ENCODE results near the gene LAMC1.

Gene LAMC1

GRCh38 chr1:183023146-183023600, at the start of gene LAMC1:
Gene LAMC1, plus strand, starts transcription at chr1:183023420. Its CDS starts 297 bp downstream, at chr1:183023717.
- DNase-seq (ENCODE audit: low spot score in 2 of 2) (no peak), ATAC-seq (replicated peaks; ENCODE audit: extremely low read depth, poor library complexity, severe bottlenecking) (peak; percentile 46)
- no peaks in the 10 kb centered on the region for H3K9me3 Mint-ChIP-seq
- H3K27me3 Mint-ChIP-seq = peaks cover 69% of the 10 kb centered on the region
- H3K4me1 Mint-ChIP-seq = peaks cover 18% of the 10 kb centered on the region
- peak within 1 kb of the TSS; percentile 79 for H3K4me3 Mint-ChIP-seq
- H3K36me3 Mint-ChIP-seq (ENCODE audit: insufficient read depth) = peaks cover 3% of the 10 kb centered on the region
- no peak within 1 kb of the TSS for H3K27ac Mint-ChIP-seq (ENCODE audit: low read depth)

- Mint-ChIP-seq H3K27ac (ENCODE audit: low read depth) (no peak overlapping the region), H3K27me3 (peaks cover 9% of the 10 kb centered on the region), H3K4me1 (no peaks in the 10 kb centered on the region), H3K4me3 (no peak overlapping the region), H3K9me3 (no peaks in the 10 kb centered on the region), H3K36me3 (ENCODE audit: insufficient read depth) (no peaks in the 10 kb centered on the region)
- ATAC-seq (replicated peaks; ENCODE audit: extremely low read depth, poor library complexity, severe bottlenecking) (no peak), DNase-seq (ENCODE audit: low spot score in 2 of 2) (no peak)
These were observed 48.6 kb upstream of the LAMC1 start for GRCh38 chr1:182974506-182975191.

GRCh38 chr1:182977480-182977879, 45.7 kb upstream of the LAMC1 start:
- Mint-ChIP-seq H3K36me3 (ENCODE audit: insufficient read depth) (no peaks in the 10 kb centered on the region), H3K4me3 (no peak overlapping the region), H3K27me3 (peaks cover 9% of the 10 kb centered on the region)

GRCh38 chr1:182978151-182978853, 44.9 kb upstream of the LAMC1 start:
- DNase-seq (ENCODE audit: low spot score in 2 of 2) = no peak
- no peak for ATAC-seq (replicated peaks; ENCODE audit: extremely low read depth, poor library complexity, severe bottlenecking)
- Mint-ChIP-seq H3K9me3 (no peaks in the 10 kb centered on the region), H3K4me1 (no peaks in the 10 kb centered on the region), H3K27ac (ENCODE audit: low read depth) (no peak overlapping the region), H3K4me3 (no peak overlapping the region), H3K27me3 (peaks cover 6% of the 10 kb centered on the region), H3K36me3 (ENCODE audit: insufficient read depth) (no peaks in the 10 kb centered on the region)

More at GRCh38 chr1:182977480-182977879, 45.7 kb upstream of the LAMC1 start:
- H3K9me3 Mint-ChIP-seq = no peaks in the 10 kb centered on the region
- H3K27ac Mint-ChIP-seq (ENCODE audit: low read depth) = no peak overlapping the region
- no peaks in the 10 kb centered on the region for H3K4me1 Mint-ChIP-seq
- DNase-seq (ENCODE audit: low spot score in 2 of 2) (no peak), ATAC-seq (replicated peaks; ENCODE audit: extremely low read depth, poor library complexity, severe bottlenecking) (no peak)

GRCh38 chr1:182984138-182984537, 39.1 kb upstream of the LAMC1 start:
- DNase-seq (ENCODE audit: low spot score in 2 of 2) = no peak
- H3K27me3 Mint-ChIP-seq = peaks cover 45% of the 10 kb centered on the region

GRCh38 chr1:182984621-182985020, 38.6 kb upstream of the LAMC1 start:
- no peaks in the 10 kb centered on the region for H3K4me1 Mint-ChIP-seq
- H3K27ac Mint-ChIP-seq (ENCODE audit: low read depth) = no peak overlapping the region
- no peaks in the 10 kb centered on the region for H3K9me3 Mint-ChIP-seq
- H3K36me3 Mint-ChIP-seq (ENCODE audit: insufficient read depth) = no peaks in the 10 kb centered on the region
- no peak for ATAC-seq (replicated peaks; ENCODE audit: extremely low read depth, poor library complexity, severe bottlenecking)
- no peak for DNase-seq (ENCODE audit: low spot score in 2 of 2)
- no peak overlapping the region for H3K4me3 Mint-ChIP-seq
- H3K27me3 Mint-ChIP-seq = peaks cover 49% of the 10 kb centered on the region

More at GRCh38 chr1:182984138-182984537, 39.1 kb upstream of the LAMC1 start:
- H3K4me3 Mint-ChIP-seq = no peak overlapping the region
- ATAC-seq (replicated peaks; ENCODE audit: extremely low read depth, poor library complexity, severe bottlenecking) = no peak
- no peaks in the 10 kb centered on the region for H3K36me3 Mint-ChIP-seq (ENCODE audit: insufficient read depth)
- no peaks in the 10 kb centered on the region for H3K4me1 Mint-ChIP-seq
- H3K9me3 Mint-ChIP-seq = no peaks in the 10 kb centered on the region
- H3K27ac Mint-ChIP-seq (ENCODE audit: low read depth) = no peak overlapping the region

- H3K27ac Mint-ChIP-seq (ENCODE audit: low read depth) = no peak overlapping the region
- no peak overlapping the region for H3K4me3 Mint-ChIP-seq
These were observed 37.3 kb upstream of the LAMC1 start for GRCh38 chr1:182985876-182986275.

GRCh38 chr1:182990413-182991144, 32.6 kb upstream of the LAMC1 start:
- no peaks in the 10 kb centered on the region for H3K4me1 Mint-ChIP-seq
- H3K36me3 Mint-ChIP-seq (ENCODE audit: insufficient read depth) = peaks cover 2% of the 10 kb centered on the region
- no peak overlapping the region for H3K27ac Mint-ChIP-seq (ENCODE audit: low read depth)
- H3K9me3 Mint-ChIP-seq = no peaks in the 10 kb centered on the region
- ATAC-seq (replicated peaks; ENCODE audit: extremely low read depth, poor library complexity, severe bottlenecking) (no peak), DNase-seq (ENCODE audit: low spot score in 2 of 2) (no peak)
- peaks cover 49% of the 10 kb centered on the region for H3K27me3 Mint-ChIP-seq
- no peak overlapping the region for H3K4me3 Mint-ChIP-seq

More at GRCh38 chr1:182985876-182986275, 37.3 kb upstream of the LAMC1 start:
- peaks cover under 1% of the 10 kb centered on the region for H3K36me3 Mint-ChIP-seq (ENCODE audit: insufficient read depth)
- DNase-seq (ENCODE audit: low spot score in 2 of 2) (no peak), ATAC-seq (replicated peaks; ENCODE audit: extremely low read depth, poor library complexity, severe bottlenecking) (no peak)
- H3K9me3 Mint-ChIP-seq = no peaks in the 10 kb centered on the region
- peaks cover 61% of the 10 kb centered on the region for H3K27me3 Mint-ChIP-seq
- no peaks in the 10 kb centered on the region for H3K4me1 Mint-ChIP-seq

- H3K27me3 Mint-ChIP-seq = peaks cover 55% of the 10 kb centered on the region
- H3K36me3 Mint-ChIP-seq (ENCODE audit: insufficient read depth) = peaks cover 2% of the 10 kb centered on the region
- no peak for DNase-seq (ENCODE audit: low spot score in 2 of 2)
- no peak overlapping the region for H3K4me3 Mint-ChIP-seq
- no peaks in the 10 kb centered on the region for H3K4me1 Mint-ChIP-seq
- ATAC-seq (replicated peaks; ENCODE audit: extremely low read depth, poor library complexity, severe bottlenecking) = no peak
- no peaks in the 10 kb centered on the region for H3K9me3 Mint-ChIP-seq
- H3K27ac Mint-ChIP-seq (ENCODE audit: low read depth) = no peak overlapping the region
These were observed 29.5 kb upstream of the LAMC1 start for GRCh38 chr1:182993746-182994145.

GRCh38 chr1:182995894-182996293, 27.3 kb upstream of the LAMC1 start:
- Mint-ChIP-seq H3K27me3 (peaks cover 37% of the 10 kb centered on the region), H3K9me3 (no peaks in the 10 kb centered on the region), H3K36me3 (ENCODE audit: insufficient read depth) (peaks cover 2% of the 10 kb centered on the region), H3K4me3 (no peak overlapping the region), H3K27ac (ENCODE audit: low read depth) (no peak overlapping the region), H3K4me1 (no peaks in the 10 kb centered on the region)
- DNase-seq (ENCODE audit: low spot score in 2 of 2) (no peak), ATAC-seq (replicated peaks; ENCODE audit: extremely low read depth, poor library complexity, severe bottlenecking) (no peak)

- Mint-ChIP-seq H3K27me3 (peaks cover 39% of the 10 kb centered on the region), H3K27ac (ENCODE audit: low read depth) (no peak overlapping the region), H3K9me3 (no peaks in the 10 kb centered on the region), H3K4me1 (no peaks in the 10 kb centered on the region), H3K36me3 (ENCODE audit: insufficient read depth) (no peaks in the 10 kb centered on the region), H3K4me3 (no peak overlapping the region)
- DNase-seq (ENCODE audit: low spot score in 2 of 2) = no peak
- ATAC-seq (replicated peaks; ENCODE audit: extremely low read depth, poor library complexity, severe bottlenecking) = no peak
These were observed 26.4 kb upstream of the LAMC1 start for GRCh38 chr1:182996816-182997215.

GRCh38 chr1:182998482-182998881, 24.7 kb upstream of the LAMC1 start:
- ATAC-seq (replicated peaks; ENCODE audit: extremely low read depth, poor library complexity, severe bottlenecking) (no peak), DNase-seq (ENCODE audit: low spot score in 2 of 2) (no peak)

More at GRCh38 chr1:182998482-182998881, 24.7 kb upstream of the LAMC1 start:
- Mint-ChIP-seq H3K27me3 (peaks cover 41% of the 10 kb centered on the region), H3K4me3 (no peak overlapping the region), H3K27ac (ENCODE audit: low read depth) (no peak overlapping the region), H3K36me3 (ENCODE audit: insufficient read depth) (no peaks in the 10 kb centered on the region), H3K4me1 (no peaks in the 10 kb centered on the region), H3K9me3 (no peaks in the 10 kb centered on the region)

Data from central memory CD8-positive, alpha-beta T cell (primary cell).